GM19467 (cell line): ENCODE measurements around the gene PPP6R2.
"Not testable (repeated sequence)": the region's sequence is repeated elsewhere in the genome, so short reads cannot be mapped to it uniquely, and the experiment has no call there.

Experiments used
- ATAC-seq: cut with Tn5 transposase; IDR thresholded peaks from one replicate; pipeline ENCODE4 v1.9.1; 2021; ENCODE audit warnings: mild to moderate bottlenecking, moderate library complexity; ENCODE audit not compliant: unreplicated experiment

PPP6R2 gene

DNA sequence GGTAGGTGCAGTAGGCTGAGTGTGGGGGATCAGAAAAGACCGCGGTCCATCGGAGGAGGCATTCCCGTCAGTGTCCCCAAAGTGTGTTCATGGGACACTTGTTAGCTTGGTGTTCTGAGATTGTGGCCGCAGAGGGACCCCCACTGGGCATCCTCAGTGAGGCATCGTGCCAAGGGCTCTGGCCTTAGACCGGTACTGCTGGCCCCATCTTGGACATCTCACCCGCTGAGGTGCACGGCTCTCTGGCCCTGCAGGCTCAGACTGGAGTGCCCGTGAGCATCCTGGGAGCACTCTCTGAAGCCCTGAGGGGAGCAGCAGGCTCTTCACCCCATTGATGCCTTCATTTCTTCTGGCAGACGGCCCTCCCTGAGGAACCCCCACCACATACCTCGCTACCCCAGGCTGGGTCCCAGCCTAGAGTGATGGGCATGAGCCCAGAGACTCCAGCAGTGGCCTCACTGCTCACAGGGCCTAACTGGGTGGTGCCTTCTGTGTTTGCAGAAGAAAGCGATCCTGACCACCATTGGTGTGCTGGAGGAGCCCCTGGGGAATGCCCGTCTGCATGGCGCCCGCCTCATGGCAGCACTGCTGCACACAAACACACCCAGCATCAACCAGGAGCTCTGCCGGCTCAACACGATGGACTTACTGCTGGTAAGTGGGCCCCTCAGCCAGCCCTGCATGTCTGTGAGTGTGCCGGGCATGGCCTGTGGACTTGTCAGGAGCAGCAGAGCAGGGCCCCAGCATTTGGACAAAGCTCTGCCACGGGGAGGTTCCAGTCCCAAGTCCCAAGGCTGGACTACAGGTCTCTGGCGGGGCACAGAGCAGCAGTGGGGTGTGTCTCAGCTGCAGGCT lies 80.1 kb downstream of the PPP6R2 start:
- ATAC-seq = no peak

DNA sequence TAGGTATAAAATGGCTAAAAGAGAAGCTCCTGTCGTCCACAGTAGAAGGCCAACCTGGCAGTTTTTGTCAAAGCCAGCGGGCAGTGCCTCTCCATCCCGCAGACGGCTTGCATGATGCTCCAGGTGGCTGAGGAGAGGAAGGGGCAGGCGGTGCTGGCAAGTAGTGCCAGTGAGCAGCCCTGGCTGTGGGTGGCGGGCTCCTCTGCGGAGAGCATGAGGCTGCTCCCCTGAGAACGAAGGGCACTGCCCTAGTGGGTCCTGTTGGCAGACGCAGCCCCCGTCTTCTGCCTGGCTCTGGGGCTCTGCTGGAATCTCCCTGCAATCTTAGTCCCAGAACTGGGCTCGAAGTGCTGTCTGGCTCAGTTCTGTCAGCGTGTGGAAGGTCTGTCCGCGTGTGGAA lies 80.8 kb downstream of the PPP6R2 start:
- no peak for ATAC-seq

DNA sequence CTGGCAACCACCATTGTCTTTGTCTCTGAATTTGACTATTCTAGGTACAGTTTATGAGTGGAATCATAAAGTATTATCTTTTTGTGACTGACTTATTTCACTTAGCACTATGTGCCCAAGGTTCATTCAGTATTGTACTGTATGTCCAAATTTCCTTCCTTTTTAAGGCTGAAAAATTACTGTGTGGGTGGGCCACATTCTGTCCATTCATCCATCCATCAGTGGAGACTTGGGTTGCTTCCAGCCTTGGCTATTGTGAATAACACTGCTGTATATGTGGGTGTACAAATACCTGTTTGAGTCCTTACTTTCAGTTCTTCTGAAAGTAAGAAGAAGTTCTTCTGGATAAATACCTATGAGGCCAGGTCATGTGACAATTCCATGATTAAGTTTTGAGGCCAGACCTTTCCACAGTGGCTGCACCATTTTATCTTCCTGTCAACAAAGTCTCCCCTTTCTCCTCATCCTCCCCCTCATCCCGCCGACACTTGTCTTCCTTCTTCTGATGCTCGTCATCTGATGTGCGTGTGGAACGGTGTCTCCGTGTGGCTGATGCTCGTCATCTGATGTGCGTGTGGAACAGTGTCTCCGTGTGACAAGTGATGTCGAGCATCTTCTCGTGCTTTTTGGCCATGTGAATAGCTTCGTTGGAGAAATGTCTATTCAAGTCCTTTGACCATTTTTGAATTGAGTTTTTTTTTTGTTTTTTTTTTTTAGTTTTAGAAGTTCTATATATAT lies 82.2 kb downstream of the PPP6R2 start:
- ATAC-seq = no peak

DNA sequence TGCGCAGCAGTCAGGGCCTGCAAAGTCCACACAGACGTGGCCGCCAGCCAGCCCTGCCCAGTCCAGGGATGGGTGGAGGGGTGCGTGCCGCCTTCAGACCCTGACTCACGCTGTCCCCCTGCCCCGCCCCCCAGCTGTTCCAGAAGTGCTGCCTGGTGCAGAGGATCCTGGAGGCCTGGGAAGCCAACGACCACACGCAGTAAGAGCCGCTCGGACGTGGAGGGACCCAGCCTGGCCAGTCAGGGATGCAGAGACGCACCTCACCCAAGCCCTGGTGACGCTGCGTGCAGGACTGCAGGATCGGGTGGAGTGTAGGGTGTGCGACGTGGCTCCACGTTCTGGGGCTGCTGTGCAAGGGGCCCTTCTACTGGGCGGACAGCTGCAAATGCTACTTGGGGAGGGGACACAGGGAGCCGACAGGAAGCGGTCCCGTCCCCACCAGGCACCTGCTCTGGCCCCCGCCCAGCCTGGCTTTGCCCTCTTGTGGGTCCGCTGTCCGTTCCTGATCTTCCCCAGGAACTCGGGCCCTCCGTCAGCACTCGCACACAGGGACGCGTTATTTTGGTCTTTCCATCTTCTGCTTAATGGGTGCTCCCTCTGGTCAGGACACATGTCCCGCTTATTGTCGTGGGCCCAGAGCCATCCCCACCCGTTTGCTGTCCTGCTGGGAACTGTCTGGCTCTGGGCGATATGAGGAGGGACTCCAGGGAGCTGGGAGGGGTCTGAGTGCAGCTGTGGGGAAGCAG lies 89.2 kb downstream of the PPP6R2 start:
- ATAC-seq = no peak

DNA sequence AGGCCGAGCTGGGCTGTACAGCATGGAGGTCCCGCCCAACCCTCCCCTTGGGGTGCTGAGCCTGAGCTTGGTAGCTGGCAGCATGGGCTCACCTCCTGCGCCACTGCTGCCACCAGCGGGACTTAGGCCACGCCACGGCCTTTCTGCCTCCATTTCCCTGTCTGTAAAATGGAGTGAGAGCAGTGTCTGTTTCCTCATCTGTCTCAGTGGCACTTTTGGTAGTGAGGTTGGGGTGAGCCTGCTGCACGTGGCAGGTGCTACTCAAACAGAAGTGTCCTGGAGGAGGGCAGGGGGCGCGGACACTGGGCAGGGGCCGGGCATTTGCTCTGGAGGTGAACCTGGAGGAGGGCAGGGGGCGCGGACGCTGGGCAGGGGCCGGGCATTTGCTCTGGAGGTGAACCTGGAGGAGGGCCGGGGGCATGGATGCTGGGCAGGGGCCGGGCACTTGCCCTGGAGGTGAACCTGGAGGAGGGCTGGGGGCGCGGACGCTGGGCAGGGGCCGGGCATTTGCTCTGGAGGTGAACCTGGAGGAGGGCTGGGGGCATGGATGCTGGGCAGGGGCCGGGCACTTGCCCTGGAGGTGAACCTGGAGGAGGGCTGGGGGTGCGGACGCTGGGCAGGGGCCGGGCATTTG lies 89.9 kb downstream of the PPP6R2 start:
- not testable (repeated sequence) for ATAC-seq

DNA sequence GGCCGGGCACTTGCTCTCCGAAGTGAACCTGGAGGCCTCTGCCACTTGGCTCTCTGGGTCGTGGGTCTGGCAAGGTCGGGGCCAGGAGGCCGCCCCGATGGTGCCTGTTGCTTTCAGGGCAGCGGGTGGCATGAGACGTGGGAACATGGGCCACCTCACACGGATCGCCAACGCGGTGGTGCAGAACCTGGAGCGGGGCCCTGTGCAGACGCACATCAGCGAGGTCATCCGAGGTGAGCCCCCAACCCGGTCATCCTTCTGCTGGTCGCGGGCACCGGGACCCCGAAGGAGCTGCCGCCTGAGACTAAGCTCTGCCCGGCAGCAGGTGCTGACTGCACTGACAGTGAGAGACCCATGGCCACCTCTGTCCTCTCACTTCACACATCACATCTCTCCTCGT lies 91.7 kb downstream of the PPP6R2 start:
- ATAC-seq = no peak

DNA sequence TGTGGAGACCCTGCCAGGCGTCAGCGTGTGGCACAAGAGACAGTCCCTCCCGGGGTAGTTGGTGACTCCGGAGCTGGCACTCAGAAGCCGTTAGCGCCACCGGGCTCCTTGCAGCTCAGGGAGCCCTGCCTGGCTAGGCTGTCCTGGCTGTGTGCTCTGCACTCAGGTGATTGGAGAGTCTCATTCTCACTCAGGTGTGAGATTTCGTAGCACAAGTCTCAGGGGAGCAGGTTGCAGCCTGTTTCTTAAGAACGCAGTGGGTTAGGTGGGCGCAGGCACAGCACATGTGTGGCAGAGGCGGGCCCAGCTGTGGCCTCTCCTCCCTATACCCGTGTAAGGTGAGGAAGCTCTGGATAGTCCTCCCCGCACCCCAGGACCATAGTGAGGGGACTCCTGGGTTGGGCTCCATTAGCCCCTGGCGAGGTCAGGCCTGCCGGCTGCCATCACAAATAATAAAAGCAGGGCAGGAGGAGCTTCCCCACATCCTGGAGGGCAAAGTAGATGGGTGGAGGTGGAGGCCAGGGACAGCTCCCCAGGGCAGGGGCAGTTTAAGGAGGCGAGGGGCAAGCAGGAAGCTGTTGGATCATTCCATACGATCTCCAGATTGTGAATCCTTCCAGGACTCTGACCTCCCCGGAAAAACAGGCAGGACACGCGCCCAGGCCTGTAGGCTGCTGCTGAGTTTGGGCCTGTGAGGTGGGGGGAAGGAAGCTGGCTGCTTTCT lies 92.3 kb downstream of the PPP6R2 start:
- ATAC-seq = no peak

DNA sequence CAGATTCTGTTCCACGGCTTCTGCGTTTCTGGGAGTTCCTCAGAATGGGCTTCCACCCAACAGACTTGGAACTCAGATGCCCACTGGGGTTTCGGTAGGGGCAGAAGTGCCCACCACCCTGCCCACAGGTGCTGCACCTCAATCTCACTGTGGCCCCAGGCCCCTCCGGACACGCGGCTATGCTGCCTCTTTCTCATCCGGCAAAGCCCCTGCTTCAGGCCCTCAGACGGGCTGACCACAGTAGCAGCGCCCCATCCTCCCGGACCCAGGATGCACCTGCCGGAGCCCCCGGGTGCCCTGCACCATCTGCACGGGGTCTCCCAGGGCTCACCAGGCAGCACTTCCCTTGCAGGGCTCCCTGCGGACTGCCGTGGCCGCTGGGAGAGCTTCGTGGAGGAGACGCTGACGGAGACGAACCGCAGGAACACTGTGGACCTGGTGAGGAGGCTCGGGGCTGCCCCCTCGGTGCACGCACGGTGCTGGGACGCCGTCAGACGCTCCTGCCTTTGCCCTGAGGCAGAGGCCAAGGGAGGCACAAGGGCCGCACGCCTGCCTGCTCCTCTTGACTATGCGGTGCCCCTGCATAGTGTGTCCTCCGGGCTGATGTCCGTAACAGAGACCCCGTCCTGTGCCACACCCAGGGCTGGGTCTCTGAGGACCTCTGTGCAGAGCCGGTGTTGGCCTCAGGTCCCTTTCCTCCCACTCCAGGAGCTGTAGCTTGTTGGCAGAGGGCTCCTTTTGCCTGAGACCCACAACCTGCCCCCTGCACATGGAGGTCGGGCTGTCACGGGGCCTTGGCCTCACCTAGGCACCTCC lies 93.1 kb downstream of the PPP6R2 start:
- no peak for ATAC-seq

DNA sequence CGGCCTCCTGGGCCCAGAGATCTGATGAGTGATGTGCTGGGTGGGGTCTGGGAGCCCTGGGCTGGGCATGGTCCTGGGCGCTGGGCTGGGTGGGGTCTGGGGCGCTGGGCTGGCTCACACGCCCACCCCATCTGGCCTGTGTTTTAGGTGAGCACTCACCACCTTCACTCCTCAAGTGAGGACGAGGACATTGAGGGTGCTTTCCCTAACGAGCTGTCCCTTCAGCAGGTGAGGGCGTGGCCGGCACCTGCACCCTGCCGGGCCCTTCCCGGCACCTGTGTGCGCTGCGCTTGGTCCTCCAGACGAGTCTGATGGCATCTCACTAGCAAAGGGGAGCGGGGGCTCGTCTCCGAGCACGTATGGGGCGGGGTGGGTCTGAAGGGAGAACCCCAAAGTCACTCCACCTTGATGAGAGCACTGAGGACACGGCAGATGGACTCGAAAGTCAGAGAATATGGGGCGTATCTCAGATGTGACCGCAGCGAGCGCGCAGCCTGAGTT lies 93.8 kb downstream of the PPP6R2 start:
- no peak for ATAC-seq

DNA sequence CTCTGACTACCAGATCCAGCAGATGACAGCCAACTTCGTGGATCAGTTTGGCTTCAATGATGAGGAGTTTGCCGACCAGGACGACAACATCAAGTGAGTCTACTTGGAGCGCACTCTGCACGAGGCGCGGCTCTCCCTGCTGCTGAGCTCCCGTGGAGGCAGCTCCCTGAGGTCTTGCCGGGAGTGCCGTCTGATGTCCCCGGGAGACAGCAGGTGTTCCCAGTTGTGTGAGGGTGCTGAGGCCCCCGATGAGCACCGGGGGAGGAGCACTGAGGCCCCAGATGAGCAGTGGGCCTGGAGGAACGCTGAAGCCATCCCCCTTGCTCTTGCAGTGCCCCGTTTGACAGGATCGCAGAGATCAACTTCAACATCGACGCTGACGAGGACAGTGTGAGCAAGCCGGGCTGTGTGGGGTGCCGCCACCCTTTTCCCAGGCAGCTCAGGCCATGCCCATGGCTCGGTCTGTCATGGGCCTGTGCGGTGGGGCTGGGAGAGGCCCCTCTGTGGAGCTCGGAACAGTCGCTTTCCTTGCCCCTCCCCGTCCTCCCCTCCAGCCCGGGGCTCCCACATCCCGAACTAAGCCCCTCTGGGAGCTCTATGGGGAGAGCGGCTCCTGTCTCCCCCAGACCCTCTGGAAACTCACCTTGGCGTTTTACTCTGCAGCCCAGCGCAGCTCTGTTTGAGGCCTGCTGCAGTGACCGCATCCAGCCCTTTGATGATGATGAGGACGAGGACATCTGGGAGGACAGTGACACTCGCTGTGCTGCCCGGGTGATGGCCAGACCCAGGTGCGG lies 94.6 kb downstream of the PPP6R2 start:
- no peak for ATAC-seq

DNA sequence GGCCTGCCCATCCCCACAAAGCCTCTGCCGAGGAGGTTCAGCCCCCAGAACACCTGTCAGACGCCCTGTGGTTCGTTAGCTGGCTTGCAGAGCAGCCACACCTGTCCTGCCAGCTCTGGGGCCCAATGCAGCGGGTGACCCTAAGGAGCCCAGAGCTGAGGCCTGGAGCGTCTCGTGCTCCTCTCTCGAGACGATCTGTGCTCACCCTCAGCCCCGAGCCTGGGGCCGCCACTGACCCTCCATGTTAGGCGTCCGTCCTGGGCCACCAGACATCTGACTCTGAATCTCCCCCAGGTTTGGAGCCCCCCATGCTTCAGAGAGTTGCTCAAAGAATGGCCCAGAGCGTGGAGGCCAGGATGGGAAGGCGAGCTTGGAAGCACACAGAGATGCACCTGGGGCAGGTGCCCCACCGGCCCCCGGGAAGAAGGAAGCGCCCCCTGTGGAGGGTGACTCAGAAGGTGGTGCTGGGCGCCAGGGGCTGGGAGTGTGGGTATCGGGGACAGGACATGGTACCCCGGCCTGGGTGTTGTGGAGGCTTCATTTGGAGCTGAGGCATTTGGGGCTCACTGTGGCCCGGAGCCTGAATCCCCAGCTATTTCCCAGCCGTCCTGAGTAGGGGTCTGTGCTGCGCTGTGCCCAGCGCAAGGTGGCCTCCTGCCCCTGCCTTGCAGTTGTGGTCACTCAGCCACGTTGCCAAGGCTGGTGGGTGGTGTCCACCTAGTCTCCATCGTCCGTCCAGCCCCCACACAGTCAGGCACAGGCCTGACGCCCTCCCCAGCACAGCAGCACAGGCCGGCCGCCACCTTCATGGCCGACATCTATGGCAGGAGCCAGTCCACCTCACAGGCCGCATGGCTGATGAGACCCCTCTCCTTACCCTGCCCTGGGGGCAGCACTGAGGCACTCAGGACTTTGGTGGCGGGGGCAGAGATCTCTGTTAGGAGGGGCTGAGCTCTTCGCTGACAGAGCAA lies 95.5 kb downstream of the PPP6R2 start:
- ATAC-seq = no peak

DNA sequence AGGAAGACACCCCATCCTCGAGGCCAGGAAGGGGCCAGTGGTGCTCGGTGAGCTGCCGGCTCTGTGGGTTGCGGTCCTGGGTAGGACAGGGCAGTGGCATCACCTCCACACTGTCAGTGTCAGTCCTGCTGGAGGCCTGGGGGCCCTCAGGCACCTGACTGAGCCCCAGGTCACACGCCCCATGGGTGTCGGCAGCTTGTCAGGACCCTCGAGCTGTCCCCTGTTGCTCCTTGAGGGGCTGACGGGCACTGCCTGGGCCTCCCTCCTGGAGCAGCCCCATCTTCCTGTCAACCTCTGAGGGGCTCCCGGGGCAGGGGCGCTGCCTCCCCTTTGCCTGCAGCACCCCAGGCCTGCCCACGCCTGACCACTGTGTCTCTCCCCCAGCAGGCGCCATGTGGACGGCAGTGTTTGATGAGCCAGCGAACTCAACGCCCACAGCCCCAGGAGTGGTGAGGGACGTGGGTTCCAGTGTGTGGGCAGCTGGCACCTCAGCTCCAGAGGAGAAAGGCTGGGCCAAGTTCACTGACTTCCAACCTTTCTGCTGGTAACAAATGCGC lies 96.3 kb downstream of the PPP6R2 start:
- no peak for ATAC-seq

DNA sequence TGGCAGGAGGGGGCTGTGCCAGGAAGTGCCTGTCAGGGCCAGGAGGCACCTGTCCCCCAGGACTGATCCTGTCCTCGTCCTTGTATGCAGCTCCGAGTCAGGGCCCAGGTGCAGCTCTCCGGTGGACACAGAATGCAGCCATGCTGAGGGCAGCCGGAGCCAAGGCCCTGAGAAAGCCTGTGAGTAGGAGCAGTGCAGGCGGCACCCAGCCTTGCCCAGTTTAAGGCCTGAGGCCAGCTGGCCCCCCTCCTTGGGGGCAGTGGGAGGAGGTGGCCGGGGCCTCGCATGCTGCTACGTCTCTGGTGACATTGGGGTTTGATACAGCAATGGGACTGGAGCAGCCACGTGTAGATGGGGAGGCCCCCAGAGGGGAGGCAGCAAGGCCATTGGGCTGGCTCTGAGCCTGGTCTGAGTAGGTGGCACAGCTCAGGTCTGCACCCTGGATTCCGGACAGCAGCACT lies 96.8 kb downstream of the PPP6R2 start:
- ATAC-seq = no peak

DNA sequence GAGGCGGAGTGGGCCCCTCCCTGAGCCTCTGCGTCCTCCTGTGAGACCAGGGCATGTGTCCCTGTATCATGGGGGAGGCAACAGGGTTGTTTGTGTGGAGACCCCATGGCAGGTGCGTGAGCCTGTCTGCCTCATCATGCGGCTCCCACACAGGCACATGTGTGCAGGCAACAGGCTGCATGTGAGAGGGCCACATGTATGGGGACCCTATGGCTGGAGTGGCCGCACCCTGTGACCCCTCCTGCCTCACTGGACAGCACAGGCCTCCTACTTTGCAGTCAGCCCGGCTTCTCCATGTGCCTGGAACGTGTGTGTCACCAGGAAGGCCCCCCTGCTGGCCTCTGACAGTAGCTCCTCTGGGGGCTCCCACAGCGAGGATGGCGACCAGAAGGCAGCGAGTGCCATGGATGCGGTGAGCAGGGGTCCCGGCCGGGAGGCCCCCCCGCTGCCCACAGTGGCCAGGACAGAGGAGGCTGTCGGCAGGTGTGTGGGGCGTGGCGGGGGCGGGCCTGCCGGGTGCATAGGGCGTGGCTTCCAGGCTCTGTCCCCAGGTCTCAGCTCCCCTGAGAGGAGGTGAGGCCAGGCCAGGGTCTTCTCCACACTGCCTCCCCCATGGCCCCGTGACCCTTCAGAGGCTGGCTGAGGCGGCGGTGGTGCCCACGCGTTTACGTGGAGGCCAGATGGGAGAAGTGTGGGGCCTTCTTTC lies 97.6 kb downstream of the PPP6R2 start:
- no peak for ATAC-seq

DNA sequence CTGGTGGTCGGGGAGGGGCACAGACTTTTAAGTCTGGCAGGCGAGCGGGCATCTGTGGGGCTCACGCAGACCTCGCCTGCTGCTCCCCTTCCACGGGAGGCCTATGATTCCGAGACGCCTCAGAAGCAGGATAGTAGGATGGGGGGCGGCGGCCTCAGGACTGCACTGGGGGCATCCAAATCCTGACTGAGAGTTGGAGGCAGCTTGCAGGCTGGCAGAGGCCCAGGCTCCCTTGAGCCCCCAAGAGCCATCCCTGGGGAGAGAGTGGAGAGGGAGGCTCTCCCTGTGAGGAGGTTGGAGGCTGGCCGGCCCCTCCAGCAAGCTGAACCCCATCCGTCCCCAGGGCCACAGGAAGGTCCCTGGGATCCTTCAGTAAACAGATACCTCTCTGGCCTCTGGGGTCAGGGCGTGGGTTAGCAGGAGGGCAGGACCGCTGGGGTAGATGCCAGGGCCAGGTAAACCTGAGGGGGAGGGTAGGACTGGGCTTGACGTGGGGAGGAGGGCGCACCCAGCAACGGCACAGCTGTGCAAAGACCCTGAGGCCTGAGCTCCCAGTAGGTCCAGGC lies 98.4 kb downstream of the PPP6R2 start:
- ATAC-seq = no peak

DNA sequence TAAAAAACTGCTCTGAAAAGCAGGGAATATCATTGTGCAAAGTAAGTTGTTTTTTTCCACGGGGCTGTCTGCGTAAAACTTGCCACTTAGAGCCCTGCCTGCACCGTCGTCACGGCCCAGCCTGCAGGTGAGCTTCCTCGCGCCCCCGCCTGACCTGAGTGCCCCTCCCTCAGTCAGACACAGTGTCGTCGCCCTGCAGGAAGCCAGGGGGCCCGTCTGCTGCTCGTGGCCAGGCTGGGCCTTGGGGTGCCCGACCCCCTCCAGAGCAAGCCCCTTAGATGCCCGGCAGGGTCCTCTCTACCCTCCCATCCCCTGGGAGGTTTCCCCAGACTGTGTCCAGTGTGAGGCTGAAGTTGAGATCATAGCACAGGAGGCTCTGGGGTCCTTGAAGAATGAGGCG lies 100.1 kb downstream of the PPP6R2 start:
- no peak for ATAC-seq
